ENCODE measurements around the gene ANKRD6.

Gene ANKRD6

GRCh38 chr6:89542081-89542857, 109.3 kb downstream of the ANKRD6 start:
- ATAC-seq: no peak
- H3K4me3 Mint-ChIP-seq: no peak overlapping the region

GRCh38 chr6:89542866-89543265, 109.9 kb downstream of the ANKRD6 start:
- Mint-ChIP-seq H3K4me3 (no peak overlapping the region), H3K27ac (no peak overlapping the region)
- no peak for ATAC-seq

More at GRCh38 chr6:89542081-89542857, 109.3 kb downstream of the ANKRD6 start:
- H3K27me3 Mint-ChIP-seq: no peaks in the 10 kb centered on the region
- no peak for DNase-seq
- H3K4me1 Mint-ChIP-seq: no peaks in the 10 kb centered on the region
- no peaks in the 10 kb centered on the region for H3K9me3 Mint-ChIP-seq
- H3K27ac Mint-ChIP-seq: no peak overlapping the region

GRCh38 chr6:89547281-89547680, 114.3 kb downstream of the ANKRD6 start:
- DNase-seq (no peak), ATAC-seq (no peak)
- Mint-ChIP-seq H3K27me3 (no peaks in the 10 kb centered on the region), H3K4me3 (no peak overlapping the region), H3K4me1 (no peaks in the 10 kb centered on the region), H3K9me3 (no peaks in the 10 kb centered on the region), H3K27ac (no peak overlapping the region)

More at GRCh38 chr6:89542866-89543265, 109.9 kb downstream of the ANKRD6 start:
- Mint-ChIP-seq H3K27me3 (no peaks in the 10 kb centered on the region), H3K4me1 (no peaks in the 10 kb centered on the region), H3K9me3 (no peaks in the 10 kb centered on the region)
- DNase-seq: no peak

- no peak for ATAC-seq
- Mint-ChIP-seq H3K9me3 (peaks cover 12% of the 10 kb centered on the region in 2 donors), H3K4me1 (no peaks in the 10 kb centered on the region), H3K4me3 (no peak overlapping the region), H3K27me3 (peaks cover 6% of the 10 kb centered on the region), H3K27ac (no peak overlapping the region)
- DNase-seq: no peak
These were observed 120.5 kb downstream of the ANKRD6 start for GRCh38 chr6:89553431-89553830.

- H3K27ac Mint-ChIP-seq: no peak overlapping the region
- H3K4me3 Mint-ChIP-seq: no peak overlapping the region
- DNase-seq (no peak), ATAC-seq (no peak)
- H3K4me1 Mint-ChIP-seq: no peaks in the 10 kb centered on the region
- peaks cover 12% of the 10 kb centered on the region in 2 donors for H3K9me3 Mint-ChIP-seq
- H3K27me3 Mint-ChIP-seq: peaks cover 6% of the 10 kb centered on the region
These were observed 121.2 kb downstream of the ANKRD6 start for GRCh38 chr6:89554106-89554505.

GRCh38 chr6:89555031-89555430, 122.1 kb downstream of the ANKRD6 start:
- Mint-ChIP-seq H3K4me3 (no peak overlapping the region), H3K4me1 (no peaks in the 10 kb centered on the region), H3K27me3 (peaks cover 6% of the 10 kb centered on the region), H3K9me3 (peaks cover 12% of the 10 kb centered on the region in 2 donors), H3K27ac (no peak overlapping the region)
- ATAC-seq (no peak), DNase-seq (no peak)

- H3K27me3 Mint-ChIP-seq: peaks cover 6% of the 10 kb centered on the region
- no peak for ATAC-seq
- H3K27ac Mint-ChIP-seq: no peak overlapping the region
- no peak for DNase-seq
- H3K9me3 Mint-ChIP-seq: peaks cover 12% of the 10 kb centered on the region in 2 donors
- H3K4me3 Mint-ChIP-seq: no peak overlapping the region
- H3K4me1 Mint-ChIP-seq: no peaks in the 10 kb centered on the region
These were observed 122.9 kb downstream of the ANKRD6 start for GRCh38 chr6:89555806-89556205.

- DNase-seq (no peak), ATAC-seq (no peak)
- no peaks in the 10 kb centered on the region for H3K27me3 Mint-ChIP-seq
- no peak overlapping the region for H3K4me3 Mint-ChIP-seq
- no peaks in the 10 kb centered on the region for H3K4me1 Mint-ChIP-seq
- H3K9me3 Mint-ChIP-seq: peaks cover 12% of the 10 kb centered on the region in 2 donors
- H3K27ac Mint-ChIP-seq: no peak overlapping the region
These were observed 126.5 kb downstream of the ANKRD6 start for GRCh38 chr6:89559487-89559886.

- ATAC-seq (no peak), DNase-seq (no peak)
- Mint-ChIP-seq H3K4me1 (no peaks in the 10 kb centered on the region), H3K9me3 (peaks cover 1 to 3% of the 10 kb centered on the region in 2 donors), H3K27ac (no peak overlapping the region), H3K4me3 (no peak overlapping the region), H3K27me3 (no peaks in the 10 kb centered on the region)
These were observed 129.4 kb downstream of the ANKRD6 start for GRCh38 chr6:89562093-89562973.

- H3K27ac Mint-ChIP-seq: no peak overlapping the region
- H3K4me3 Mint-ChIP-seq: no peak overlapping the region
- H3K27me3 Mint-ChIP-seq: no peaks in the 10 kb centered on the region
These were observed 130.9 kb downstream of the ANKRD6 start for GRCh38 chr6:89563866-89564265.

GRCh38 chr6:89564752-89565427, 131.9 kb downstream of the ANKRD6 start:
- no peak overlapping the region for H3K4me3 Mint-ChIP-seq
- H3K9me3 Mint-ChIP-seq: no peaks in the 10 kb centered on the region
- DNase-seq (no peak), ATAC-seq (no peak)
- H3K27ac Mint-ChIP-seq: no peak overlapping the region
- no peaks in the 10 kb centered on the region for H3K27me3 Mint-ChIP-seq
- no peaks in the 10 kb centered on the region for H3K4me1 Mint-ChIP-seq

More at GRCh38 chr6:89563866-89564265, 130.9 kb downstream of the ANKRD6 start:
- DNase-seq (no peak), ATAC-seq (no peak)
- H3K9me3 Mint-ChIP-seq: no peaks in the 10 kb centered on the region
- no peaks in the 10 kb centered on the region for H3K4me1 Mint-ChIP-seq

- no peaks in the 10 kb centered on the region for H3K9me3 Mint-ChIP-seq
- no peak overlapping the region for H3K4me3 Mint-ChIP-seq
- H3K27me3 Mint-ChIP-seq: no peaks in the 10 kb centered on the region
- no peak for DNase-seq
- no peak overlapping the region for H3K27ac Mint-ChIP-seq
- no peaks in the 10 kb centered on the region for H3K4me1 Mint-ChIP-seq
- ATAC-seq: no peak
These were observed 133.3 kb downstream of the ANKRD6 start for GRCh38 chr6:89566008-89566800.

- H3K4me1 Mint-ChIP-seq: no peaks in the 10 kb centered on the region
- no peak for ATAC-seq
These were observed 134.1 kb downstream of the ANKRD6 start for GRCh38 chr6:89566930-89567629.

GRCh38 chr6:89567630-89568390, 134.9 kb downstream of the ANKRD6 start:
- Mint-ChIP-seq H3K9me3 (no peaks in the 10 kb centered on the region), H3K27ac (no peak overlapping the region), H3K4me1 (no peaks in the 10 kb centered on the region), H3K4me3 (no peak overlapping the region), H3K27me3 (no peaks in the 10 kb centered on the region)
- DNase-seq: no peak
- no peak for ATAC-seq

More at GRCh38 chr6:89566930-89567629, 134.1 kb downstream of the ANKRD6 start:
- DNase-seq: no peak
- no peak overlapping the region for H3K4me3 Mint-ChIP-seq
- H3K9me3 Mint-ChIP-seq: no peaks in the 10 kb centered on the region
- H3K27me3 Mint-ChIP-seq: no peaks in the 10 kb centered on the region
- no peak overlapping the region for H3K27ac Mint-ChIP-seq

Data from stimulated activated naive CD8-positive, alpha-beta T cell treated with anti-CD3 and anti-CD28 coated beads, Interleukin-15, amount 100 ng/mL, for 72 hours (primary cell).